C4-2B (cell line): ENCODE measurements around the gene RSPH6A.

Experiments used
- H3K27ac ChIP-seq: fragments of 450-650 bp; 2 replicates; pipeline ENCODE4 v1.5.1; 2017
- ZFX ChIP-seq: fragments of 450-650 bp; IDR thresholded peaks from 2 replicates; pipeline ENCODE4 v1.6.1; 2017
- TF ChIP-seq, protein P1 (sequence below): fragments of 450-650 bp; conservative IDR thresholded peaks from 2 replicates; pipeline ENCODE4 v1.5.1; 2017; ENCODE audit warnings: mild to moderate bottlenecking

The RSPH6A gene

DNA sequence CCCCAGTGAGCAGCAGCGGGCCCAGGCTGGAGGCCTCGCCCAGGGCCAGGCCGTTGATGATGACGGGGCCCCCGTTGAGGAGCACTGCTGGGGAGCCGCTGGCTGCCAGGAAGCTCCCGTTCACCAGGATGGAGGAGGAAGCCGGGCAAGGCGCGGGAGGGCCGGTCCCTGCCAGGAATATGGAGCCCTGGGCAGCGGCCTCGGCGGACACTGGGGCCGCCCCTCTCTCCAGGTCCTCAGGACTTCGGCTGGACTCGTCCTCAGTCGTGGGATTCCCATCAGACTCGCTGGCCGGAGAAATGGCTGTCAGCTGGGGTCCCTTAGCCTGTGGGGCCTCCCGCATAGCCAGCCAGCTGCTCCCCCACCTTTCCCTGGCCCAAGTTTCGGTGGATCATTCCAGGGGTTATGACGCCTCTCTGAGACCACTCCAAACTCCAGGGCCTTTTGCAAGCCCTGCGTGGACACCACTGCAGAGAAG is 48.2 kb downstream of the RSPH6A start:
- peak overlapping the region; percentile 87 for H3K27ac ChIP-seq
- no peak for TF ChIP-seq ZFX
- TF ChIP-seq, protein P1, sequence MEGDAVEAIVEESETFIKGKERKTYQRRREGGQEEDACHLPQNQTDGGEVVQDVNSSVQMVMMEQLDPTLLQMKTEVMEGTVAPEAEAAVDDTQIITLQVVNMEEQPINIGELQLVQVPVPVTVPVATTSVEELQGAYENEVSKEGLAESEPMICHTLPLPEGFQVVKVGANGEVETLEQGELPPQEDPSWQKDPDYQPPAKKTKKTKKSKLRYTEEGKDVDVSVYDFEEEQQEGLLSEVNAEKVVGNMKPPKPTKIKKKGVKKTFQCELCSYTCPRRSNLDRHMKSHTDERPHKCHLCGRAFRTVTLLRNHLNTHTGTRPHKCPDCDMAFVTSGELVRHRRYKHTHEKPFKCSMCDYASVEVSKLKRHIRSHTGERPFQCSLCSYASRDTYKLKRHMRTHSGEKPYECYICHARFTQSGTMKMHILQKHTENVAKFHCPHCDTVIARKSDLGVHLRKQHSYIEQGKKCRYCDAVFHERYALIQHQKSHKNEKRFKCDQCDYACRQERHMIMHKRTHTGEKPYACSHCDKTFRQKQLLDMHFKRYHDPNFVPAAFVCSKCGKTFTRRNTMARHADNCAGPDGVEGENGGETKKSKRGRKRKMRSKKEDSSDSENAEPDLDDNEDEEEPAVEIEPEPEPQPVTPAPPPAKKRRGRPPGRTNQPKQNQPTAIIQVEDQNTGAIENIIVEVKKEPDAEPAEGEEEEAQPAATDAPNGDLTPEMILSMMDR: no peak

GRCh38 chr19:45766296-45766868 is 48.7 kb downstream of the RSPH6A start:
- H3K27ac ChIP-seq: peak overlapping the region; percentile 87
- TF ChIP-seq, protein P1: no peak
- TF ChIP-seq ZFX: no peak

DNA sequence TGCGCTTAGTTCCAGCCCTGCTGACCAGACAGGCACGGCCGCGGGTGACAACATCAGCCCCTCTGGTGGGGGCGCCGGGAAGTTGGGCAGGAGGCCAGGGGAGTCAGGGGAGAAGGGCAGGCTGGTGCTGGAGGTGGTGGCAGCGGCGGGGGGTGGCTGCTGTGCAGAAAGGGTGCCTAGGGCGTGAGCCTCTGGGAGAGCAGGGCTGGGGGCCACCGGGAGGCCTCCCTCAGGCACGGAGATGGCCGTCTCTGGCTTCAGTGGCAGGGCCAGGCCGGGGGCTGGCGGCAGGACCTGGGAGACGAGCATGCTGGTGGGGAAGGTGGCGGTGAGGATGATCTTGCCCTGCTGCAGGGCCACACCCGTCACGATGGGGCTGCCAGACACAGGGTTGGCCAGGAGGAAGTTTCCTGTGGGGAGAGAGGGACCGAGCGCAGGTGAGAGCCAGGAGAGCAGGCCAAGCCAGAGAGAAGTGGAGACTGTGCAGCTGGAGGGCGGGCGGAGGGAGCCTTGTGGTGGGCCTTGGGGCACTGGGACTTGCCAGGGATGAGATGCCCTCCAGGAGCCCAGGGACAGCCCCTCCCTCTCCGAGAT is 49.3 kb downstream of the RSPH6A start:
- TF ChIP-seq, protein P1: no peak
- TF ChIP-seq ZFX: no peak
- peak overlapping the region; percentile 87 for H3K27ac ChIP-seq

- TF ChIP-seq ZFX: no peak
- TF ChIP-seq, protein P1: no peak
- H3K27ac ChIP-seq: no peak overlapping the region
Measured at GRCh38 chr19:45764945-45765701, 50.0 kb downstream of the RSPH6A start.

- no peak overlapping the region for H3K27ac ChIP-seq
Measured at GRCh38 chr19:45764475-45764874, 50.6 kb downstream of the RSPH6A start.

DNA sequence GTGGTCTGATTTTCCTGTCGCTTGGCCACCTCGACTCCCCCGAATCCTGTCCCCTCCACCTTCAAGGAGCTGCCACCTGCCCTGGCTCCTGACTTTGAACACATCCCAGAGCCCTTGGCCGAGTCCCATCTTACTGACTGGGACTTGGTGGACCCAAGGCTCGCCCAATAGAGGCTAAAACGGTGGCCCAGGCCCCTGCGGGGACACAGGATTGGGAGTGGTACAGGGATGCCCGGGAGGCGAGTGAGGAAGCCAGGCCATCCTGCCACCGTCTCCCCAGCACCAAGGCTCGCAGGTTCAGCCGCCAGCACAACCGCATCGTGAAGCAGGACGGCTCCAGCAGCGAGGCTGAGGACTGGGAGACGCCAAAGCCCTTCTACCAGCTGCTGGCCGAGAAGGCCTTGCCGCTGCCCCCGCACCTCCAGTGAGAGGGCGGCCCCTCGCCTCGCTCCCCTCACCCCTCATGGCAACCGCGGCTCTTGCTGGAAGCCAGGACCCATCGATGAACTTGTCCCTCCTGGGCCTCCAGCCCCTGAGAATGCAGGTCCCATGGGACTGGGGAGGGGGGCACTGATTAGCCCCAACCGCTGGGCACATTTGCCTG is 51.3 kb downstream of the RSPH6A start:
- no peak for TF ChIP-seq ZFX
- TF ChIP-seq, protein P1: no peak
- H3K27ac ChIP-seq: no peak overlapping the region

More at GRCh38 chr19:45764475-45764874, 50.6 kb downstream of the RSPH6A start:
- TF ChIP-seq, protein P1: no peak
- no peak for TF ChIP-seq ZFX
